Breast epithelium (tissue), 3 donors: ENCODE data around the gene QPCT.

Experiments
- CTCF ChIP-seq, 3 donors: fragments of 450-650 bp; IDR thresholded peaks; one replicate each; pipeline ENCODE4 v1.5.1; 2016 to 2017; ENCODE audit warnings: antibody characterized with exemption in 3 of 3, mild to moderate bottlenecking in 3 of 3, moderate library complexity in 3 of 3
- POLR2A ChIP-seq: fragments of 450-650 bp; IDR thresholded peaks from one replicate; pipeline ENCODE4 v1.6.1; 2016; ENCODE audit warnings: antibody characterized with exemption, mild to moderate bottlenecking, moderate library complexity
- POLR2AphosphoS5 ChIP-seq, 3 donors: sonication (generic); formaldehyde crosslinking; IDR thresholded peaks; one replicate each; pipeline ENCODE4 v1.6.1; 2017; ENCODE audit warnings: antibody characterized with exemption in 3 of 3

- TF ChIP-seq CTCF (IDR thresholded peaks at IDR 0.05) (no peak), POLR2AphosphoS5 (IDR thresholded peaks at IDR 0.05) (no peak), POLR2A (no peak)
Measured at GRCh38 chr2:37348155-37348554, 3.7 kb downstream of the QPCT start.
